OCI-LY3 (cell line): Measurements from ENCODE around the gene CEBPB.

Experiments used
- EZH2phosphoT487 ChIP-seq: fragments of 200-600 bp; shearing (Covaris generic); IDR thresholded peaks from 2 replicates; pipeline ENCODE4 v1.6.1; 2018; ENCODE audit warnings: antibody characterized with exemption, mixed run types, low read depth
- TF ChIP-seq, protein P1 (sequence below): fragments of 200-600, 300-600 bp; sonication (generic); IDR thresholded peaks from 2 replicates; pipeline ENCODE4 v1.5.1; 2014; ENCODE audit warnings: antibody characterized with exemption, low read length, low read depth

DNA sequence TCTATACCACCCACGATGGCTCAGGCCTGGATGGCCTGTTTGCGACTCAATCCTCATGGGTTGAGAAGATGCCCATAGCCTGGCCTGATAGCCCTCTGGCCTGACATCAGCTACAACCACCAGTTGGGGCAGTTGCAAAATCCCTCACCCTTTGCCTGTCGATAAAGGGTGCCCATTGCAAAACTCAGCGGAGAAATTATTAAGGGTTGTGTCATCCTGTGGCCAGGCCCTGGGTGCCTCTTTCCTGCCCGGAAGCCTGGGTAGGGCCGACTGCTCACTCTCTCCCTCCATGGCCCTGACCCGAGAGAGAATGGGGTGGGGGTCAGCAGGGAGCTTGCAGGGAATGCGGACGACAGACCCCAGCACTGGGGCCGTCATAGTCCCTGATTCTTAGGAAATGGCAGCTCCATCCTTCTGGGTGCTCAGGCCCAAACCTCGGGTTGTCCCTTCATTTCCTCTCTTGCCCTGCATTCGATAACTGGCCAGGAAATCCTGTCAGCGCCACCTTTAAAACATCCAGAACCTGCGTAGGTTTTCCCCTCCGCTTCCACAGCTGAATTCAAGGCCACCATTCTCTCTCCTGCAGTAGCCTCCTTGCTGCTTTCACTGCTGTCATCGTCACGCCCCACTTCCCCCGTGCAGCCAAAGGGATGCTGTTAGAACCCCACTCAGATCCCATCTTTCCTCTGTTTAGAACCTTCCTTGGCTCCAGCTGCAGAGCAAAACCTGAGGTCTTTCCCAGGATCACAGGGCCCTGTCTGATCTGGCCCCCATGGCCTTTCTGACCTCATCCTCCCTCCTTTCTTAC is 31.1 kb downstream of the CEBPB start:
- TF ChIP-seq, protein P1, sequence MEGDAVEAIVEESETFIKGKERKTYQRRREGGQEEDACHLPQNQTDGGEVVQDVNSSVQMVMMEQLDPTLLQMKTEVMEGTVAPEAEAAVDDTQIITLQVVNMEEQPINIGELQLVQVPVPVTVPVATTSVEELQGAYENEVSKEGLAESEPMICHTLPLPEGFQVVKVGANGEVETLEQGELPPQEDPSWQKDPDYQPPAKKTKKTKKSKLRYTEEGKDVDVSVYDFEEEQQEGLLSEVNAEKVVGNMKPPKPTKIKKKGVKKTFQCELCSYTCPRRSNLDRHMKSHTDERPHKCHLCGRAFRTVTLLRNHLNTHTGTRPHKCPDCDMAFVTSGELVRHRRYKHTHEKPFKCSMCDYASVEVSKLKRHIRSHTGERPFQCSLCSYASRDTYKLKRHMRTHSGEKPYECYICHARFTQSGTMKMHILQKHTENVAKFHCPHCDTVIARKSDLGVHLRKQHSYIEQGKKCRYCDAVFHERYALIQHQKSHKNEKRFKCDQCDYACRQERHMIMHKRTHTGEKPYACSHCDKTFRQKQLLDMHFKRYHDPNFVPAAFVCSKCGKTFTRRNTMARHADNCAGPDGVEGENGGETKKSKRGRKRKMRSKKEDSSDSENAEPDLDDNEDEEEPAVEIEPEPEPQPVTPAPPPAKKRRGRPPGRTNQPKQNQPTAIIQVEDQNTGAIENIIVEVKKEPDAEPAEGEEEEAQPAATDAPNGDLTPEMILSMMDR: no peak
- no peak for TF ChIP-seq EZH2phosphoT487
